WTC11 (cell line): Measurements from ENCODE around the gene ARMH2. TPM values are rescaled to one million over a fixed set of nuclear protein-coding genes. Genes with fewer than 3 reads are reported as not detected.
A peak's percentile ranks its signal among the peaks of the same experiment; 100 is the strongest.

Source experiments
- CREM ChIP-seq: sonication (generic); formaldehyde crosslinking; IDR thresholded peaks from 2 replicates; pipeline ENCODE4 v1.8.1; 2022; ENCODE audit warnings: mild to moderate bottlenecking, missing genetic modification reagents, moderate library complexity
- ETV6 ChIP-seq: sonication (generic); formaldehyde crosslinking; IDR thresholded peaks from 2 replicates; pipeline ENCODE4 v1.8.1; 2022; ENCODE audit warnings: mild to moderate bottlenecking, missing genetic modification reagents
- FOXK1 ChIP-seq: sonication (generic); formaldehyde crosslinking; IDR thresholded peaks from 2 replicates; pipeline ENCODE4 v1.8.0; 2022; ENCODE audit warnings: mild to moderate bottlenecking, moderate library complexity, missing genetic modification reagents
- FOXP1 ChIP-seq: sonication (generic); formaldehyde crosslinking; IDR thresholded peaks from 2 replicates; pipeline ENCODE4 v1.8.0; 2022; ENCODE audit warnings: missing genetic modification reagents, mild to moderate bottlenecking, moderate library complexity, borderline replicate concordance
- HMGA2 ChIP-seq: fragments of 250-450 bp; sonication (Bioruptor Pico); IDR thresholded peaks from 2 replicates; pipeline ENCODE4 v1.4.0; 2021; ENCODE audit warnings: mild to moderate bottlenecking, moderate library complexity
- MXD4 ChIP-seq: fragments of 250-450 bp; sonication (Bioruptor Pico); IDR thresholded peaks from 2 replicates; pipeline ENCODE4 v1.8.0; 2021; ENCODE audit warnings: mild to moderate bottlenecking, moderate library complexity, borderline replicate concordance
- NFATC4 ChIP-seq: fragments of 250-450 bp; sonication (Bioruptor Pico); IDR thresholded peaks from 2 replicates; pipeline ENCODE4 v1.9.0; 2021; ENCODE audit warnings: mild to moderate bottlenecking
- SMAD3 ChIP-seq: sonication (generic); formaldehyde crosslinking; IDR thresholded peaks from 2 replicates; pipeline ENCODE4 v1.8.0; 2022; ENCODE audit warnings: missing genetic modification reagents, mild to moderate bottlenecking, borderline replicate concordance
- SMAD4 ChIP-seq: sonication (generic); formaldehyde crosslinking; IDR thresholded peaks from 2 replicates; pipeline ENCODE4 v1.8.0; 2022; ENCODE audit warnings: mild to moderate bottlenecking, missing genetic modification reagents
- TEAD4 ChIP-seq: sonication (generic); formaldehyde crosslinking; IDR thresholded peaks from 2 replicates; pipeline ENCODE4 v1.8.0; 2022; ENCODE audit warnings: mild to moderate bottlenecking, missing genetic modification reagents
- ZNF138 ChIP-seq: sonication (generic); formaldehyde crosslinking; conservative IDR thresholded peaks from 2 replicates; pipeline ENCODE4 v1.8.1; 2022; ENCODE audit warnings: mild to moderate bottlenecking, moderate library complexity, missing genetic modification reagents
- ZNF317 ChIP-seq: sonication (generic); formaldehyde crosslinking; IDR thresholded peaks from 2 replicates; pipeline ENCODE4 v1.8.1; 2023; ENCODE audit warnings: low read depth, mild to moderate bottlenecking, moderate library complexity, missing genetic modification reagents, borderline replicate concordance
- ZNF416 ChIP-seq: fragments of 250-450 bp; sonication (Bioruptor Pico); IDR thresholded peaks from 2 replicates; pipeline ENCODE4 v1.9.0; 2021; ENCODE audit warnings: mild to moderate bottlenecking, inconsistent platforms
- ZNF423 ChIP-seq: fragments of 250-450 bp; sonication (Bioruptor Pico); IDR thresholded peaks from 2 replicates; pipeline ENCODE4 v2.1.2; 2022; ENCODE audit warnings: mild to moderate bottlenecking, moderate library complexity
- total RNA-seq: library from RNA; stranded (reverse); gene quantifications from 3 replicates; pipeline ENCODE4 v1.2.3, GENCODE V29; 2021
- TF ChIP-seq, protein P1 (sequence below): sonication (generic); formaldehyde crosslinking; IDR thresholded peaks from 2 replicates; pipeline ENCODE4 v1.8.0; 2023; ENCODE audit warnings: missing genetic modification reagents
- TF ChIP-seq, protein P2 (sequence below): sonication (generic); formaldehyde crosslinking; IDR thresholded peaks from 2 replicates; pipeline ENCODE4 v1.8.1; 2022; ENCODE audit warnings: mild to moderate bottlenecking, moderate library complexity, missing genetic modification reagents
- TF ChIP-seq, protein P3 (sequence below): sonication (generic); formaldehyde crosslinking; IDR thresholded peaks from 2 replicates; pipeline ENCODE4 v1.8.0; 2022; ENCODE audit warnings: mild to moderate bottlenecking, missing genetic modification reagents
- TF ChIP-seq, protein P4 (sequence below): sonication (generic); formaldehyde crosslinking; IDR thresholded peaks from 2 replicates; pipeline ENCODE4 v1.8.1; 2023; ENCODE audit warnings: mild to moderate bottlenecking, missing genetic modification reagents, moderate library complexity
- TF ChIP-seq, protein P5 (sequence below): fragments of 250-450 bp; sonication (Bioruptor Pico); conservative IDR thresholded peaks from 2 replicates; pipeline ENCODE4 v1.9.0; 2021; ENCODE audit warnings: mild to moderate bottlenecking
- TF ChIP-seq, protein P6 (sequence below): sonication (generic); formaldehyde crosslinking; IDR thresholded peaks from 2 replicates; pipeline ENCODE4 v1.8.0; 2023; ENCODE audit warnings: missing genetic modification reagents, mild to moderate bottlenecking, borderline replicate concordance
- TF ChIP-seq, protein P7 (sequence below): fragments of 250-450 bp; sonication (Bioruptor Pico); IDR thresholded peaks from 2 replicates; pipeline ENCODE4 v1.9.0; 2021; ENCODE audit warnings: mild to moderate bottlenecking
- TF ChIP-seq, protein P8 (sequence below): sonication (generic); formaldehyde crosslinking; IDR thresholded peaks from 2 replicates; pipeline ENCODE4 v1.8.1; 2023; ENCODE audit warnings: mild to moderate bottlenecking, missing genetic modification reagents

ARMH2 gene
- total RNA-seq, 1 experiment from 2014 or later = not detected

DNA sequence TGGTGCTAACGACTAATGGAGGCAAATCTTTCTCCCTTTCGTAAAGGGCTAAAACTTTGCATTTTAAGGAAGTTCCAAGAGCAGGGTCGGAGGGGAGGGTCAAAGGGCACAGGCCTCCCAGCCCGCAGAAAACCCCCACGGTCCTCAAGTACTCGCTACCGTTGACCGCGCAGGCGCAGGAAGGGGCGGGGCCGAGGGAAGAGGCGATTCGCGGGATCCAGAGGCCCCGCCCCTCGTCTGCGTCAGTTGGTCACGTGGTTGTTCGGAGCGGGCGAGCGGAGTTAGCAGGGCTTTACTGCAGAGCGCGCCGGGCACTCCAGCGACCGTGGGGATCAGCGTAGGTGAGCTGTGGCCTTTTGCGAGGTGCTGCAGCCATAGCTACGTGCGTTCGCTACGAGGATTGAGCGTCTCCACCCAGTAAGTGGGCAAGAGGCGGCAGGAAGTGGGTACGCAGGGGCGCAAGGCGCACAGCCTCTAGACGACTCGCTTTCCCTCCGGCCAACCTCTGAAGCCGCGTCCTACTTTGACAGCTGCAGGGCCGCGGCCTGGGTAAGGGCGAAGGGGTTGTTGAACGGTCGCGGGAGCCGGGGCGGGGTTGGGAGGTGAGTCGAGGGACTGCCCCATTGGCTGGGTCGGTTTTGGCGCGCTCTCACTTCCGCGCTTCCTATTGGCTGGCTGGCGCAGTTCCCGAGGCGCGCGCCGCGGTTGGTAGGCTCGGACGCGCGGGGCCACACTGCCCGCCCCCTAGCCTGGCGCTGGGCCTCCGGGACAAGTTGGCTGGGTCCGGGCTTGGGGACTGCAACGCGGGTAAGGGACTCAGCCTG is 23.8 kb downstream of the ARMH2 start, which contains the start of gene GMNN (continued):
- no peak for TF ChIP-seq ZNF138 (CRISPR knock-in tag)
- TF ChIP-seq, protein P1, sequence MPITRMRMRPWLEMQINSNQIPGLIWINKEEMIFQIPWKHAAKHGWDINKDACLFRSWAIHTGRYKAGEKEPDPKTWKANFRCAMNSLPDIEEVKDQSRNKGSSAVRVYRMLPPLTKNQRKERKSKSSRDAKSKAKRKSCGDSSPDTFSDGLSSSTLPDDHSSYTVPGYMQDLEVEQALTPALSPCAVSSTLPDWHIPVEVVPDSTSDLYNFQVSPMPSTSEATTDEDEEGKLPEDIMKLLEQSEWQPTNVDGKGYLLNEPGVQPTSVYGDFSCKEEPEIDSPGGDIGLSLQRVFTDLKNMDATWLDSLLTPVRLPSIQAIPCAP (CRISPR knock-in tag) = no peak
- peak; percentile 29 for TF ChIP-seq FOXK1 (CRISPR knock-in tag)
- TF ChIP-seq, protein P2, sequence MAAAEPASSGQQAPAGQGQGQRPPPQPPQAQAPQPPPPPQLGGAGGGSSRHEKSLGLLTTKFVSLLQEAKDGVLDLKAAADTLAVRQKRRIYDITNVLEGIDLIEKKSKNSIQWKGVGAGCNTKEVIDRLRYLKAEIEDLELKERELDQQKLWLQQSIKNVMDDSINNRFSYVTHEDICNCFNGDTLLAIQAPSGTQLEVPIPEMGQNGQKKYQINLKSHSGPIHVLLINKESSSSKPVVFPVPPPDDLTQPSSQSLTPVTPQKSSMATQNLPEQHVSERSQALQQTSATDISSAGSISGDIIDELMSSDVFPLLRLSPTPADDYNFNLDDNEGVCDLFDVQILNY (CRISPR knock-in tag) = peak; percentile 87; the same call in 1 of the 2 replicates
- TF ChIP-seq, protein P3, sequence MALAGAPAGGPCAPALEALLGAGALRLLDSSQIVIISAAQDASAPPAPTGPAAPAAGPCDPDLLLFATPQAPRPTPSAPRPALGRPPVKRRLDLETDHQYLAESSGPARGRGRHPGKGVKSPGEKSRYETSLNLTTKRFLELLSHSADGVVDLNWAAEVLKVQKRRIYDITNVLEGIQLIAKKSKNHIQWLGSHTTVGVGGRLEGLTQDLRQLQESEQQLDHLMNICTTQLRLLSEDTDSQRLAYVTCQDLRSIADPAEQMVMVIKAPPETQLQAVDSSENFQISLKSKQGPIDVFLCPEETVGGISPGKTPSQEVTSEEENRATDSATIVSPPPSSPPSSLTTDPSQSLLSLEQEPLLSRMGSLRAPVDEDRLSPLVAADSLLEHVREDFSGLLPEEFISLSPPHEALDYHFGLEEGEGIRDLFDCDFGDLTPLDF = peak; percentile 48; the same call in 1 of the 2 replicates
- TF ChIP-seq, protein P4, sequence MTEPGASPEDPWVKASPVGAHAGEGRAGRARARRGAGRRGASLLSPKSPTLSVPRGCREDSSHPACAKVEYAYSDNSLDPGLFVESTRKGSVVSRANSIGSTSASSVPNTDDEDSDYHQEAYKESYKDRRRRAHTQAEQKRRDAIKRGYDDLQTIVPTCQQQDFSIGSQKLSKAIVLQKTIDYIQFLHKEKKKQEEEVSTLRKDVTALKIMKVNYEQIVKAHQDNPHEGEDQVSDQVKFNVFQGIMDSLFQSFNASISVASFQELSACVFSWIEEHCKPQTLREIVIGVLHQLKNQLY (CRISPR knock-in tag) = no peak; the same call in 1 of the 2 replicates
- TF ChIP-seq, protein P5, sequence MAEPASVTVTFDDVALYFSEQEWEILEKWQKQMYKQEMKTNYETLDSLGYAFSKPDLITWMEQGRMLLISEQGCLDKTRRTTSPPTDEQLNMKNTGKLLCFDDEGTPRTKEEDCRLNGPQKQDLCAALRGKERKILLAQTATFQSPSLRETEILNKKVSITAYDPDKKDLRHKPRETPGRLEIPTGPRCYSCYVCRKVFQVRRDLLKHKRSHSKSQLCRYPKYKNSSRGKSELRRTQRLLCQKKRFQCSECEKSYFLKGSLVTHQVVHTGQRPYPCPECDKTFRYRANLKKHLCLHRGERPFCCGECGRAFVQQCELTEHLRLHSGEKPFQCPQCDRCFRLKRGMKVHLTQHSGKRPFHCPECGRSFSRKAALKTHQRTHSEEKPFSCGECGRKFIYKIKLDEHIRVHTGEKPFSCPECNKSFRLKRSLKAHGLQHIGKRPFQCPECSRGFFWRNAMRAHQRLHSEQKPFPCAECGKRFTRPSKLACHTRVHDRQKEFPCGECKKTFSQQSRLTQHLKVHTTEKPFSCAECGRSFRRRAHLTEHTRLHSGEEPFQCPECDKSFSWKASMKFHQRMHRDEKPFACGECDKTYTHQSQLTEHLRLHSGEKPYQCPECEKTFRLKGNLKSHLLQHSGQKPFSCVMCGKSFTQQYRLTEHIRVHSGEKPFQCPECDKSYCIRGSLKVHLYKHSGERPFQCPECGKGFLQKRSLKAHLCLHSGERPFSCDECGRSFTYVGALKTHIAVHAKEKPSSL = no peak
- TF ChIP-seq ETV6 (CRISPR knock-in tag) = peak; percentile 95
- 0 out of 2 replicates have a peak, but pooled peaks have one; percentile 15 for TF ChIP-seq ZNF317 (CRISPR knock-in tag)
- TF ChIP-seq, protein P6, sequence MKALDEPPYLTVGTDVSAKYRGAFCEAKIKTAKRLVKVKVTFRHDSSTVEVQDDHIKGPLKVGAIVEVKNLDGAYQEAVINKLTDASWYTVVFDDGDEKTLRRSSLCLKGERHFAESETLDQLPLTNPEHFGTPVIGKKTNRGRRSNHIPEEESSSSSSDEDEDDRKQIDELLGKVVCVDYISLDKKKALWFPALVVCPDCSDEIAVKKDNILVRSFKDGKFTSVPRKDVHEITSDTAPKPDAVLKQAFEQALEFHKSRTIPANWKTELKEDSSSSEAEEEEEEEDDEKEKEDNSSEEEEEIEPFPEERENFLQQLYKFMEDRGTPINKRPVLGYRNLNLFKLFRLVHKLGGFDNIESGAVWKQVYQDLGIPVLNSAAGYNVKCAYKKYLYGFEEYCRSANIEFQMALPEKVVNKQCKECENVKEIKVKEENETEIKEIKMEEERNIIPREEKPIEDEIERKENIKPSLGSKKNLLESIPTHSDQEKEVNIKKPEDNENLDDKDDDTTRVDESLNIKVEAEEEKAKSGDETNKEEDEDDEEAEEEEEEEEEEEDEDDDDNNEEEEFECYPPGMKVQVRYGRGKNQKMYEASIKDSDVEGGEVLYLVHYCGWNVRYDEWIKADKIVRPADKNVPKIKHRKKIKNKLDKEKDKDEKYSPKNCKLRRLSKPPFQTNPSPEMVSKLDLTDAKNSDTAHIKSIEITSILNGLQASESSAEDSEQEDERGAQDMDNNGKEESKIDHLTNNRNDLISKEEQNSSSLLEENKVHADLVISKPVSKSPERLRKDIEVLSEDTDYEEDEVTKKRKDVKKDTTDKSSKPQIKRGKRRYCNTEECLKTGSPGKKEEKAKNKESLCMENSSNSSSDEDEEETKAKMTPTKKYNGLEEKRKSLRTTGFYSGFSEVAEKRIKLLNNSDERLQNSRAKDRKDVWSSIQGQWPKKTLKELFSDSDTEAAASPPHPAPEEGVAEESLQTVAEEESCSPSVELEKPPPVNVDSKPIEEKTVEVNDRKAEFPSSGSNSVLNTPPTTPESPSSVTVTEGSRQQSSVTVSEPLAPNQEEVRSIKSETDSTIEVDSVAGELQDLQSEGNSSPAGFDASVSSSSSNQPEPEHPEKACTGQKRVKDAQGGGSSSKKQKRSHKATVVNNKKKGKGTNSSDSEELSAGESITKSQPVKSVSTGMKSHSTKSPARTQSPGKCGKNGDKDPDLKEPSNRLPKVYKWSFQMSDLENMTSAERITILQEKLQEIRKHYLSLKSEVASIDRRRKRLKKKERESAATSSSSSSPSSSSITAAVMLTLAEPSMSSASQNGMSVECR (CRISPR knock-in tag) = peak; percentile 97
- no peak for TF ChIP-seq HMGA2 (CRISPR knock-in tag)
- TF ChIP-seq SMAD4 (CRISPR knock-in tag) = no peak
- TF ChIP-seq, protein P7, sequence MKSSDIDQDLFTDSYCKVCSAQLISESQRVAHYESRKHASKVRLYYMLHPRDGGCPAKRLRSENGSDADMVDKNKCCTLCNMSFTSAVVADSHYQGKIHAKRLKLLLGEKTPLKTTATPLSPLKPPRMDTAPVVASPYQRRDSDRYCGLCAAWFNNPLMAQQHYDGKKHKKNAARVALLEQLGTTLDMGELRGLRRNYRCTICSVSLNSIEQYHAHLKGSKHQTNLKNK (CRISPR knock-in tag) = no peak
- TF ChIP-seq SMAD3 (CRISPR knock-in tag) = peak; percentile 85
- peak; percentile 42; the same call in 1 of the 2 replicates for TF ChIP-seq TEAD4 (CRISPR knock-in tag)
- peak; percentile 57; the same call in 1 of the 2 replicates for TF ChIP-seq NFATC4 (CRISPR knock-in tag)
- no peak for TF ChIP-seq ZNF416
- TF ChIP-seq CREM (CRISPR knock-in tag) = peak; percentile 55
- TF ChIP-seq, protein P8, sequence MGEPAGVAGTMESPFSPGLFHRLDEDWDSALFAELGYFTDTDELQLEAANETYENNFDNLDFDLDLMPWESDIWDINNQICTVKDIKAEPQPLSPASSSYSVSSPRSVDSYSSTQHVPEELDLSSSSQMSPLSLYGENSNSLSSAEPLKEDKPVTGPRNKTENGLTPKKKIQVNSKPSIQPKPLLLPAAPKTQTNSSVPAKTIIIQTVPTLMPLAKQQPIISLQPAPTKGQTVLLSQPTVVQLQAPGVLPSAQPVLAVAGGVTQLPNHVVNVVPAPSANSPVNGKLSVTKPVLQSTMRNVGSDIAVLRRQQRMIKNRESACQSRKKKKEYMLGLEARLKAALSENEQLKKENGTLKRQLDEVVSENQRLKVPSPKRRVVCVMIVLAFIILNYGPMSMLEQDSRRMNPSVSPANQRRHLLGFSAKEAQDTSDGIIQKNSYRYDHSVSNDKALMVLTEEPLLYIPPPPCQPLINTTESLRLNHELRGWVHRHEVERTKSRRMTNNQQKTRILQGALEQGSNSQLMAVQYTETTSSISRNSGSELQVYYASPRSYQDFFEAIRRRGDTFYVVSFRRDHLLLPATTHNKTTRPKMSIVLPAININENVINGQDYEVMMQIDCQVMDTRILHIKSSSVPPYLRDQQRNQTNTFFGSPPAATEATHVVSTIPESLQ (CRISPR knock-in tag) = no peak
- no peak for TF ChIP-seq ZNF423 (CRISPR knock-in tag)
- TF ChIP-seq FOXP1 (CRISPR knock-in tag) = peak; percentile 88; the same call in 1 of the 2 replicates
- TF ChIP-seq MXD4 (CRISPR knock-in tag) = no peak
